Astrocyte (in vitro differentiated cells and primary cell): ENCODE data around the gene DDAH1. TPM values are rescaled to one million over a fixed set of nuclear protein-coding genes. Genes with fewer than 3 reads are reported as not detected.
A peak's percentile ranks its signal among the peaks of the same experiment; 100 is the strongest.

ENCODE experiments used
- DNase-seq: peaks from one replicate; pipeline ENCODE4 v3.0.0-alpha.2; 2010; ENCODE audit warnings: low read depth
- FAIRE-seq: peaks from 2 replicates; lab custom pipeline; 2011; peaks lifted over from hg19 to GRCh38; lab: Jason Lieb, UNC
- H2AFZ ChIP-seq: 2 replicates; pipeline ENCODE4 v1.6.0; 2012; ENCODE audit warnings: low read depth, low read length, inconsistent platforms
- H3K27ac ChIP-seq: 2 replicates; pipeline ENCODE4 v1.5.1; 2011; ENCODE audit warnings: low read depth, low read length, inconsistent platforms
- H3K27me3 ChIP-seq: 2 replicates; pipeline ENCODE4 v1.6.0; 2011; ENCODE audit warnings: low read length, inconsistent platforms; ENCODE audit not compliant: insufficient read depth
- H3K36me3 ChIP-seq: 2 replicates; pipeline ENCODE4 v1.5.1; 2011; ENCODE audit warnings: low read length, inconsistent platforms; ENCODE audit not compliant: insufficient read depth
- H3K4me1 ChIP-seq: 2 replicates; pipeline ENCODE4 v1.5.1; 2011; ENCODE audit warnings: low read length, inconsistent platforms; ENCODE audit not compliant: insufficient read depth
- H3K4me2 ChIP-seq: 2 replicates; pipeline ENCODE4 v1.6.0; 2012; ENCODE audit warnings: low read length, inconsistent platforms
- H3K4me3 ChIP-seq: 2 replicates; pipeline ENCODE4 v1.5.1; 2011; ENCODE audit warnings: low read depth, mild to moderate bottlenecking, low read length, inconsistent platforms; ENCODE audit not compliant: insufficient read depth
- H3K79me2 ChIP-seq: 2 replicates; pipeline ENCODE4 v1.6.0; 2012; ENCODE audit warnings: mild to moderate bottlenecking, low read length, inconsistent platforms; ENCODE audit not compliant: insufficient read depth
- H3K9ac ChIP-seq: 2 replicates; pipeline ENCODE4 v1.6.0; 2012; ENCODE audit warnings: mild to moderate bottlenecking, low read length, inconsistent platforms
- H3K9me3 ChIP-seq: 2 replicates; pipeline ENCODE4 v1.5.1; 2012; ENCODE audit warnings: low read depth, mild to moderate bottlenecking, low read length, inconsistent platforms; ENCODE audit not compliant: insufficient read depth
- H4K20me1 ChIP-seq: 2 replicates; pipeline ENCODE4 v1.6.0; 2012; ENCODE audit warnings: low read length, inconsistent platforms; ENCODE audit not compliant: insufficient read depth
- H3K27ac Mint-ChIP-seq: one replicate; pipeline ENCODE4 v1.8.0; 2021; ENCODE audit warnings: mild to moderate bottlenecking, mixed read lengths; ENCODE audit not compliant: unreplicated experiment
- H3K27me3 Mint-ChIP-seq: one replicate; pipeline ENCODE4 v1.8.0; 2021; ENCODE audit warnings: low read depth, mixed read lengths; ENCODE audit not compliant: unreplicated experiment
- H3K36me3 Mint-ChIP-seq: one replicate; pipeline ENCODE4 v1.8.0; 2021; ENCODE audit warnings: low read depth, mixed read lengths; ENCODE audit not compliant: unreplicated experiment
- H3K4me1 Mint-ChIP-seq: one replicate; pipeline ENCODE4 v1.8.0; 2021; ENCODE audit warnings: low read depth, mixed read lengths; ENCODE audit not compliant: unreplicated experiment
- H3K4me3 Mint-ChIP-seq: one replicate; pipeline ENCODE4 v1.8.0; 2021; ENCODE audit warnings: mild to moderate bottlenecking, moderate library complexity, mixed read lengths; ENCODE audit not compliant: unreplicated experiment
- H3K9me3 Mint-ChIP-seq: one replicate; pipeline ENCODE4 v1.8.0; 2021; ENCODE audit warnings: mild to moderate bottlenecking, mixed read lengths; ENCODE audit not compliant: unreplicated experiment
- EZH2 ChIP-seq: IDR thresholded peaks from 2 replicates; pipeline ENCODE4 v1.6.1; 2012; ENCODE audit warnings: mild to moderate bottlenecking, low read length, inconsistent platforms; ENCODE audit not compliant: insufficient read depth
- total RNA-seq: library from RNA; stranded (reverse); gene quantifications from 2 replicates; pipeline ENCODE4 v1.2.1, GENCODE V29; 2021
- TF ChIP-seq, protein P1 (sequence below): IDR thresholded peaks from 2 replicates; pipeline ENCODE4 v1.5.1; 2011; ENCODE audit warnings: low read depth, mild to moderate bottlenecking, inconsistent platforms, low read length, moderate library complexity; ENCODE audit not compliant: insufficient read depth

The DDAH1 gene
- total RNA-seq, 1 donor from 2014 or later, result 112 TPM

DNA sequence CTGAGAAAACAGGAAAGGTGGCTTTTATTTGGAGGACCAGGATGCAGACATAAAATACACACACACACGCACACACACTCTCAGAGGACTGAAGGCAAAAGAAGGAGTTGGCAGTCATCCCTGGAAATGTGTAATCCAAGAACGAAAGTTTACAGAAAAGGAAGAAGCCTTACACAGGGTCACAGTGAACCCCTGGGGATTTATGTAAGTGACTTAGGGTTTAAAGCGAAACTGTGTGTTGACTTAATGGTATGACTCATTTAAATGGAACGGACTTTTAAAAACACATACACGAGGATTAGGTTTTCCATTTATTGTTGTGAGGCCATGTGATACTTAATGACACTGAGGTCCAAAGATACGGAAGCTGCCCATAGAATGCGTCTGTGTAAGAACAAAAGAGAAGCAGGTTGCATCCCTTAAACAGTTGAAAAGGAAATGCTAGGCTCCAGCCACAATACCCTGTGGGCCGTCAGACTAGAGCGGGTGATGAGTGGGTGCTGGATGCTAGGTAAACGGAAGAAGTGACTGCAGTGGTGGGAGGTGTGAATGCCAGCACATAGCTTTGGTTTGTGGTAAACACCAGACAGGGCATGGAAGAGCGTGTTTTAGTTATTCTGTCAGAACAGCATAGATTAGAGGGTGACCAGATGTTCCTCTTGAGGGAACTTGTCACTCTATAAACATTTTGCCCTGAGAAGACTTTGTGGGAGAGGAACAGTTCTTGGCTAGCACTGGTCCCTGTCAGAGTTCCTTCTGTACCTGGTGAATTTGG, 166.9 kb downstream of the DDAH1 start:
- Histone ChIP-seq H3K9me3 (no peaks in the 10 kb centered on the region), H3K4me1 (peaks cover 38% of the 10 kb centered on the region), H3K4me3 (peak overlapping the region; percentile 14), H3K79me2 (no peaks in the 10 kb centered on the region), H3K4me2 (peak overlapping the region; percentile 78), H3K36me3 (no peaks in the 10 kb centered on the region), H4K20me1 (no peaks in the 10 kb centered on the region), H3K27ac (peak overlapping the region; percentile 90), H3K27me3 (no peaks in the 10 kb centered on the region), H3K9ac (peak overlapping the region; percentile 59), H2AFZ (no peak overlapping the region)
- FAIRE-seq (peak; percentile 93), DNase-seq (peak; percentile 99)
- H3K27ac Mint-ChIP-seq, result peak overlapping the region; percentile 87
- no peaks in the 10 kb centered on the region for H3K36me3 Mint-ChIP-seq
- H3K9me3 Mint-ChIP-seq, result no peaks in the 10 kb centered on the region
- H3K4me1 Mint-ChIP-seq, result peaks cover 28% of the 10 kb centered on the region
- peak overlapping the region; percentile 55 for H3K4me3 Mint-ChIP-seq
- no peak for TF ChIP-seq EZH2
- TF ChIP-seq, protein P1, sequence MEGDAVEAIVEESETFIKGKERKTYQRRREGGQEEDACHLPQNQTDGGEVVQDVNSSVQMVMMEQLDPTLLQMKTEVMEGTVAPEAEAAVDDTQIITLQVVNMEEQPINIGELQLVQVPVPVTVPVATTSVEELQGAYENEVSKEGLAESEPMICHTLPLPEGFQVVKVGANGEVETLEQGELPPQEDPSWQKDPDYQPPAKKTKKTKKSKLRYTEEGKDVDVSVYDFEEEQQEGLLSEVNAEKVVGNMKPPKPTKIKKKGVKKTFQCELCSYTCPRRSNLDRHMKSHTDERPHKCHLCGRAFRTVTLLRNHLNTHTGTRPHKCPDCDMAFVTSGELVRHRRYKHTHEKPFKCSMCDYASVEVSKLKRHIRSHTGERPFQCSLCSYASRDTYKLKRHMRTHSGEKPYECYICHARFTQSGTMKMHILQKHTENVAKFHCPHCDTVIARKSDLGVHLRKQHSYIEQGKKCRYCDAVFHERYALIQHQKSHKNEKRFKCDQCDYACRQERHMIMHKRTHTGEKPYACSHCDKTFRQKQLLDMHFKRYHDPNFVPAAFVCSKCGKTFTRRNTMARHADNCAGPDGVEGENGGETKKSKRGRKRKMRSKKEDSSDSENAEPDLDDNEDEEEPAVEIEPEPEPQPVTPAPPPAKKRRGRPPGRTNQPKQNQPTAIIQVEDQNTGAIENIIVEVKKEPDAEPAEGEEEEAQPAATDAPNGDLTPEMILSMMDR, result no peak
- peaks cover 6% of the 10 kb centered on the region for H3K27me3 Mint-ChIP-seq

DNA sequence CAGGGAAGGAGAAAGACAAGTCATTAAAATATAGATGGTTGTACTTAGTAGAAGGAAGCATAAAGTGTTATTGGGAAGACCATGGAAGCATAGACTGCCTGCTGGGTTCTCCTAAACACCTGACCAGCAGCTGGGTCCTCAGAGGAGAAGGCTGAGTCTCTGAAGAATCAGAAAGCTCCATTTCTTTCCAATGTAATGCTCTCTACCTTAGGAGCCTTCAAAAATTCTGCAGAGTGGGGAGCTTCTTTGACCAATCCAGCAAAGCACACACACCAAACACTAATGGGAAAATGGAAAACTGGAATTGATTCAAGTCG, 167.5 kb downstream of the DDAH1 start:
- FAIRE-seq, result no peak
- peak overlapping the region; percentile 78 for H3K4me2 ChIP-seq
- H3K79me2 ChIP-seq, result no peaks in the 10 kb centered on the region
- H4K20me1 ChIP-seq, result no peaks in the 10 kb centered on the region
- H3K9ac ChIP-seq, result peak overlapping the region; percentile 59
- H3K36me3 ChIP-seq, result no peaks in the 10 kb centered on the region
- TF ChIP-seq, protein P1, result no peak
- no peak for TF ChIP-seq EZH2
- peaks cover 38% of the 10 kb centered on the region for H3K4me1 ChIP-seq
- peaks cover 28% of the 10 kb centered on the region for H3K4me1 Mint-ChIP-seq
- H3K9me3 ChIP-seq, result no peaks in the 10 kb centered on the region
- peak overlapping the region; percentile 55 for H3K4me3 Mint-ChIP-seq
- peak overlapping the region; percentile 90 for H3K27ac ChIP-seq
- no peak overlapping the region for H2AFZ ChIP-seq
- H3K36me3 Mint-ChIP-seq, result no peaks in the 10 kb centered on the region
- peaks cover 6% of the 10 kb centered on the region for H3K27me3 Mint-ChIP-seq
- H3K4me3 ChIP-seq, result peak overlapping the region; percentile 14
- no peaks in the 10 kb centered on the region for H3K27me3 ChIP-seq
- no peaks in the 10 kb centered on the region for H3K9me3 Mint-ChIP-seq
- no peak for DNase-seq
- H3K27ac Mint-ChIP-seq, result peak overlapping the region; percentile 87

DNA sequence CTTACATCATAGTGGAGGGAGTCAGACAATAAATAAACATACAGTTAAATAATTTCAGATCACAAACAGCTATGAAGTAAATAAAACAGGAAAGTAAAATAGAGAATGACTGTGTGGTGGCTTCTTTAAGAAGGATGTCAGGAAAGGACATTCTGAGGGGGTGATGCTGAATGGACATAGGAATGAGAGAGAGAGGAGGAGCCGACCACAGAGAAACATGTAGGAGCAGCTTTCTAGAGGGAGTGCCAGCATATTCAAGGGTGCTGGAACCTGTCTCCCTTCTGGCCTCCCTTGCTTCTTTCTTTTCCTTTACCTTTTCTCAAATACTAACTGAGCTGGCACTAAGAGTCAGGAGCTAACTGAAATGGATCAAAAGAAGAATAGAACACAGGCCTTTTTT, 168.0 kb downstream of the DDAH1 start:
- H3K4me3 Mint-ChIP-seq, result peak overlapping the region; percentile 55
- Histone ChIP-seq H3K9me3 (no peaks in the 10 kb centered on the region), H3K27me3 (no peaks in the 10 kb centered on the region), H2AFZ (no peak overlapping the region), H4K20me1 (no peaks in the 10 kb centered on the region), H3K4me2 (peak overlapping the region; percentile 78), H3K9ac (peak overlapping the region; percentile 59), H3K27ac (peak overlapping the region; percentile 90), H3K4me3 (peak overlapping the region; percentile 14), H3K4me1 (peaks cover 38% of the 10 kb centered on the region), H3K79me2 (no peaks in the 10 kb centered on the region), H3K36me3 (no peaks in the 10 kb centered on the region)
- H3K4me1 Mint-ChIP-seq, result peaks cover 28% of the 10 kb centered on the region
- DNase-seq, result peak; percentile 64
- TF ChIP-seq EZH2, result no peak
- TF ChIP-seq, protein P1, result no peak
- peaks cover 5% of the 10 kb centered on the region for H3K27me3 Mint-ChIP-seq
- no peaks in the 10 kb centered on the region for H3K36me3 Mint-ChIP-seq
- peak; percentile 67 for FAIRE-seq
- H3K27ac Mint-ChIP-seq, result peak overlapping the region; percentile 87
- no peaks in the 10 kb centered on the region for H3K9me3 Mint-ChIP-seq
